ENCODE measurements around the gene SGSM1.

SGSM1 gene

GRCh38 chr22:24805790-24806662 lies at the start of gene SGSM1:
SGSM1 (plus strand) TSS chr22:24806211; CDS start chr22:24806326, 115 bp downstream.
- DNase-seq = peak; percentile 77

GRCh38 chr22:24758164-24758799 lies 47.7 kb upstream of the SGSM1 start:
- peak; percentile 47 for DNase-seq

GRCh38 chr22:24759765-24760164 lies 46.2 kb upstream of the SGSM1 start:
- DNase-seq = no peak

GRCh38 chr22:24760708-24761306 lies 45.2 kb upstream of the SGSM1 start:
- DNase-seq = no peak

- DNase-seq = no peak
Observed at GRCh38 chr22:24761888-24762675, 43.9 kb upstream of the SGSM1 start.

- no peak for DNase-seq
Observed at GRCh38 chr22:24763872-24764485, 42.0 kb upstream of the SGSM1 start.

GRCh38 chr22:24765166-24765565 lies 40.8 kb upstream of the SGSM1 start:
- no peak for DNase-seq

- peak; percentile 37 for DNase-seq
Observed at GRCh38 chr22:24768537-24769374, 37.3 kb upstream of the SGSM1 start.

GRCh38 chr22:24772493-24773220 lies 33.4 kb upstream of the SGSM1 start:
- DNase-seq = no peak

- DNase-seq = no peak
Observed at GRCh38 chr22:24775769-24776492, 30.1 kb upstream of the SGSM1 start.

GRCh38 chr22:24776525-24776924 lies 29.5 kb upstream of the SGSM1 start:
- DNase-seq = no peak

GRCh38 chr22:24789516-24789915 lies 16.5 kb upstream of the SGSM1 start:
- no peak for DNase-seq

GRCh38 chr22:24791362-24791761 lies 14.6 kb upstream of the SGSM1 start:
- DNase-seq = no peak

GRCh38 chr22:24796056-24796455 lies 10.0 kb upstream of the SGSM1 start:
- no peak for DNase-seq

- no peak for DNase-seq
Observed at GRCh38 chr22:24796860-24797259, 9.2 kb upstream of the SGSM1 start.

- DNase-seq = no peak
Observed at GRCh38 chr22:24801901-24802465, 4.0 kb upstream of the SGSM1 start.

- DNase-seq = peak; percentile 64
Observed at GRCh38 chr22:24803064-24803542, 2.9 kb upstream of the SGSM1 start.

- no peak for DNase-seq
Observed at GRCh38 chr22:24806663-24807001, 621 bp downstream of the SGSM1 start.

GRCh38 chr22:24807284-24807950 lies 1.4 kb downstream of the SGSM1 start:
- DNase-seq = no peak

Data from stimulated activated CD4-positive, alpha-beta T cell treated with anti-CD3 and anti-CD28 coated beads, Interleukin-12 subunit alpha, Interleukin-12 subunit beta, amount 100 ng/mL, for 4 hours (primary cell).